OCI-LY3 (cell line): ENCODE results near the gene JAZF1.

Source experiments
- CTCF ChIP-seq: fragments of 200-600, 300-600 bp; sonication (generic); IDR thresholded peaks from 2 replicates; pipeline ENCODE4 v1.5.1; 2014; ENCODE audit warnings: antibody characterized with exemption, low read length, low read depth
- EZH2phosphoT487 ChIP-seq: fragments of 200-600 bp; shearing (Covaris generic); IDR thresholded peaks from 2 replicates; pipeline ENCODE4 v1.6.1; 2018; ENCODE audit warnings: antibody characterized with exemption, mixed run types, low read depth

- TF ChIP-seq CTCF (no peak), EZH2phosphoT487 (no peak)
These were observed 377.6 kb downstream of the JAZF1 start for GRCh38 chr7:27802999-27803398.
